HG03432 (cell line): ENCODE measurements around the gene UBQLN4.
"Not testable (repeated sequence)": the region's sequence is repeated elsewhere in the genome, so short reads cannot be mapped to it uniquely, and the experiment has no call there.

Source experiments
- ATAC-seq: cut with Tn5 transposase; IDR thresholded peaks from one replicate; pipeline ENCODE4 v1.9.1; 2021; ENCODE audit warnings: mild to moderate bottlenecking, moderate library complexity; ENCODE audit not compliant: unreplicated experiment

The UBQLN4 gene

DNA sequence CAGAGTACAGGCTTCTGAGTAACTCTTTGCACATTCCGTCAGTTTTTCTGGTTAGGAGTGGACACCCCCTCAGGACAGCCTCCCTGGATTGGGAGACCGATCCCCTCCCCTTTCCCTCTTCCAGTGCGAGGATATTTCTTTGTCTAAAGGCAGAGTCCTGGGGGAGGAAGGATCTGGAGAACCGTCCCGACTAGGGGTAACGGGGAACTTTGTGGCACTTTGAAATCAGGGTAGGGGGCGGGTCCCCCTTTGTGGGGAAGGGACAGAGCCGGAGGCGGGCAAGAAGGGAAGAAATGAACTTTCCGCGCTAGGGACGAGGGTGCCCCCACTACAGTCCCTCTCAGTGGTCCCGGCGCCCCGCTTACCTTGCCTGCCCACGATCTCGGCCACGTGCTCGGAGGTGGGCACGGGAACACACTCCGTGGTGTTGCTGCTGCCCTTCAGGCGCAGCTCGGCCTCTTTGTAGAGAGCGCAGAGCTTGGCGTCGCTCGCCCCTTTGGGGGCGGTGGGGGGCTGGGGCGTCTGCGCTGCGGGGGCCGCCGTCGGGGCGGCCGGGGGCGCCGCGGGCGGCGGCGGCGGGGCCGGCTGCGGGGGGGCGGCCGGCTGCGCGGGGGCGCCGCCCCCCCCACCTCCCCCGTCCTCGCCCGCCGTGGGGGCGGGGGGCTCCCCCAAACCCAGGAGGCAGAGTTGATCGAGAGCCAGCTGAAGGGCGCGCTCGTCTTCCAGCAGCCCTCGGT lies 27.8 kb upstream of the UBQLN4 start:
- no peak for ATAC-seq

DNA sequence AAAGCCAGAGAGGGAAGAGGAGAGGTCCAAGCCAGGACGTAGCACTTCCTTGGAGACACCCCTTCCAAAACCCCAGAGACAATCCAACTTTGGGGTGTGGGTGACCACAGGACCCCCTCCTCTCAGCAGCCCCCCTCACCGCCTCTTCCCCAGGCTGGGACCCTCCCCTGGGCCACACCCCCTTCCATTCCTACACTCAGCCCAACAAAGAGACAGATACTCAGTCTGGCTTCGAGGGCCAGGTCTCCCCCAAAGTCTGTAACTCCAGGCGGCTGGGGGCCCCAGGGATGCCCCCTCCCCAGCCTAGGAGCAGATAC lies 27.2 kb upstream of the UBQLN4 start:
- ATAC-seq = no peak

DNA sequence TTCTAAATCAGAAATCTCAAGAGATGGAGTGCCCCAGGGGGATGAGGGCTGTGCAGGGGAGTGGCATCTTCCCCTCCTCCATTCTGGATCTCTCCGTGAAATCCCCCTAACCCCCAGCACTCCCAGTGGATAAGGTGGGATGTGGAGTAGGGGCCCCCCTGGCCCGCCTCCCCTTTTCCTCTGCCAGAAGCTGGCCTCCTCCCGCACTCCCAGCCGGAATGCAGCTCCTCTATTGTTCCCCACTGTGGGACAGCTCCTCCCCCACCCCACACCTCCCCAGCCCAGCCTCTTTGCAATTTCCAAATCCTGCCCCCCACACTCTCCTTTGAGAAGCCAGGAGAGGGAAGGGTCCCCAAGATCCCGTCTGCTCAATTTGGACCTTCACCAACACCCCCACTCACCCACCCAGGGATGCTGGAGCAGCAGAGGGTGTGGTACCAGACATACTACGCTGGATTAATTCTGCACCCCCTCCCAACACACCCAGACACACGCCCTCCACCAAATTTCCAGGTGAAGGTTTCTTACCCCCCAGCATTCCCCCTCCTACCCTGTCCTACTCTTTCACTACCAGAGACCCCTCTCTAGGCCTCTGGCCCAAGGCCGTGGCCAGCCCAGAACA lies 26.8 kb upstream of the UBQLN4 start:
- no peak for ATAC-seq

DNA sequence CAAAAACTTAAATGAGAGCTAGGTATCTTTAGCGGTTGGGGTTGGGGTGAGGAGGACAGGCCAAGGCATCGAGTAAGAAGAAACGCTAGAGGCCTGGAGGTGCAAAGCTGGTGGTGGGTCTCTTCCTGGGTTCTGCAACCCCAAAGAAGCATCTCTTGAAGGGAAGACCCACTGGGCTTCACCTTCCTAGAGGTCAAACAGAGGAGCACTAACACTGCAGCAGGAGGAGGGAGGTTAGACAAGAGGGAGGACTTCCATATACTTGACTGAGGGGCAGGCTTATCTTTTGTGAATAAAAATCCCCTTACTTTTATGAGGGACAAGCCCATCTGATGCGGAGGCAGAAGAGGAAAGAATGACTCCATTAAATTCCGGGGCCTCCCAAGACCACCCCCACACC lies 26.2 kb upstream of the UBQLN4 start:
- no peak for ATAC-seq

DNA sequence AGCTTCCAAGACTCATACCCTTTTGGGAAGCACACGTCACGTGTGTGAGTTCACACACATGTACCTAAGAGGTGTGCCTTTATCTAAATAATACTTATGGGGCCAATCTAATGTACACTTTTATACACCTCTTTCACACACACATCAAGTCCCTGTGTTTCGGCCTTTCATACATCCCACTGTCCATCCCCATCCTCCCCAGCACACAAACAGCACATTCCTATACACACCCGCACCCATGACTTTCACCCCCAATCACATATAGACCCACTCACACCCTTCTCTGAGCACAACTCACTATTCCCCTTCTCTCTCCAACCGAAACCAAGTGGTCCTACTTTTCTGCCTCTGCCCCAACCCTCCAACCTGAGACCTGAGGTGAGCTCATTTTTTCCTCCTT lies 25.1 kb upstream of the UBQLN4 start:
- no peak for ATAC-seq

DNA sequence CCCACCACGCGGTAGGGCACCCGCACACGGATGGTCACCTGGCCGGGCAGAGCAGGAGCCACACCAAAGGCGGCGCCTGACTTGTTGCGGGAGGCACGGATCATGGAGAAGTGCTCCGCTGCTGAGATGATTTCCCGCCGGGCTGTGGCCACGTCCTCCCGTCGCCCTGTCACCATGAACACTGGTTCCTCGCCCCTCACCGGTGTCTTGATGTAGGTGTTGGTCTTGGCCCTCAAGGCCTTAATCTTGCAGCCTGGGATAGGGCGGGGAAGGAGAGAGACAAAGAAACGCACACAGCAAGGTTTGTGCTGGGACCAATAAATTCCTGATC lies 23.8 kb upstream of the UBQLN4 start:
- no peak for ATAC-seq

DNA sequence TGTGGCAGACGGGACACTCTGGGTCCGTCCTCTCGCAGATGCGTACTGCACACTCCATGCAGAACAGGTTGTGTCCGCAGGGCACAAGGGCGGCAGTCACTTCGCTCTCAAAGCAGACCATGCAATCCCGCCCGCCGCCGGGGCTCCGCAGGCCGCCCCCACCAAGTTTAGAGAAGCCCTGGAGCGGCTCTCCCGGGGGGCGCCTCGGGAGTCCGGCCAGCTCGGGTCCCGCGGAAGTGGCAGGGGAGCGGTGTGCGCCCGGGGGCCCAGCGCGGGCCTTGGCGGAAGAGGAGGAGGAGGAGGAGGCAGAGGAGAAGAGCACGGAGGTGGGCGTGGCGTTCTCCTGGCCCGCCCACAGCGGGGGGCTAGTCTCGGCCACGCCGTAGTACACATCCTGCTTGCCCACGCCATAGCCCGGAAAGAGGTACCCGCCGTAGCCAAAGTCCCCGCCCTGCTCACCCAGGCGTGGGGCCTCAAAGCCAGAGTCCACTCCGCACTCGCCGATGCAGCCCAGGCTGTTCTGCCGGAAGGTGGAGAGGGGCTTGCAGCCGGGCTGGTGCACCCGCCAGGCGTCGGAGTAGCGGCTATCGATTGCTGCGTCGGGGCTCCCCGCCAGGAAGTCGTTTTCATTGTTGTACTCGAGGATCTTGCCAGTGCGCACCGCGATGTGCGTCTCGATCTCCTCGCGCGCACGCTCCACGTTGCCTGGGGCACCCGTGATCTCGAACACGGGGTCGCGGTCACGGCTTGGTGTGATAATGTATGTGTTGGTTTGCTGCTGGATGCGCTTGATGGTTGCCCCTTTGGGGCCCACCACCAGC lies 23.2 kb upstream of the UBQLN4 start:
- ATAC-seq = no peak

DNA sequence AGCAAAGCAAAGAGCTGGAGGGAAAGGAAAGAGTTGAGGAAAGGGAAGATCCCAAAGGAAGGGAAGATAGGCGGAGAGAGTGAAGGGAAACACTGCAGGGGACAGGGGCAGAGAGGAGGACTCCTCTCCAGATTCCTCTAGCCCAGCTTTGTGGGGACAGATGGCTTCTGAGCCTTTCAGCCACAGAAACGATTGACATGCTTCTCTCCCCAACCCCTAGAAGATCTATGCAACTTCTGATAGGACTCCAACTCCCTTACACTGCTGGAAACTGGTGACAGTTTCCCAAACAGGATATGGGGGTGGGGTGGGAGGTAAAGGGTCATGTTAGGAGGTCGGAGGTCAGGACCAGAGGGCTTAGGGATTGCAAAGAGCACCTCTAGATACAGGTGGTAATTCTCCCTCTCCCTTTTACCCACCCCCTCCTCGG lies 22.2 kb upstream of the UBQLN4 start:
- ATAC-seq = no peak

DNA sequence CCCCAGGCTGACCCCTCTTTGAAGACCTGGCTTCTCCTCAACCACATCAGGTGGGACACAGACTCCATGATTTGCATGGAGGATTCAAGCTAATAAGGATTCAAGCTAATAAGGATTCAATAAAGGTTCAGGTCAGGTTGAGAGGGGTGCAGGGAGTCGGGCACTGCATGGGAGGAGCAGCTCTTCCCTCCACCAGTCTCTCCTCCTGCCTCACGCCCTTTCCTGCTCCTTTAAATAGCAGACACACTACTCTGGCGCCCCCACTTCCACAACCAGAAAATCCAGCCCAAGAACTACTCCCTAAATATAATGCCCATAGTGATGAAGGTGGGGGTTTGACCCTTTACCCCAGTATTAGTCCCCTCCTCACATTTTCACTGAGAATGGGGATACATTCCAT lies 21.6 kb upstream of the UBQLN4 start:
- no peak for ATAC-seq

DNA sequence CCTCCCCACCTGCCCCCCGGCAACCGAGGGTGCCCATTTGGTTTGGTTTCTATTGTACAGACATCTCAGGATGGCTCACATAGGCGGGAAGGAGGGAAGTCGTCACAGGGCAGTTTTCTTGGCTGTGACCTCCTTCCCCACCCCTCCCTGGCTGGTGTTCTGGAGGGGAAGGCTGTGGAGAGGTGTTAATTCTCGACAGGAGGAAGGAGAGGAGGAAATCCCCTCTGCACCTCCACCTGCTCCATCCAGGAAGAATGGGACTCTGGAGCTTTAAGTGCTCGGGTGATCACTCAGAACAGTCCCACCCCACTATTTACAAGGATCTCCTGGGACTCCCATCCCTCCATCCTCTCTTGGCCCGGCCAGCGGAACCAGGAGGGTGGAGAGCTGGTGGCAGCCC lies 21.1 kb upstream of the UBQLN4 start:
- ATAC-seq = no peak

DNA sequence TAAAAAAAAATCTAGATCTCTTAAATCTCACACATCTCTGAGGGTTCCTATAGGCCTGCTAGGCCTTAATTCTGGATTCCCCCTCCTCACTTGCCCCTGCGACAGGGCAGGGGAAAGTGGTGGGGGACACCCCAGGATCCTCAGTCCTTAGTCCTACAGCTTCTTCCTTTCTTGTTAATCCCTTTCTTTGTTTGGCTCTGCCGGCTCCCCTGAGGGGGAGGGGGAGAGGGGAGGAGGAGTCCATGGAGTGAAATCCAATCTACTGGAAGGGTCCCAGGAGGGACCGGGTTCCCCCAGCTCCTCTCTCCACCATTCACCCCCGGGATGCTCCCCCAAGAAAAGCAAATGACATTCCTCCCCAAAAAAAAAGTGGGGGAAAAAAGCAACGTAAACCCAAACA lies 20.1 kb upstream of the UBQLN4 start:
- ATAC-seq = no peak

DNA sequence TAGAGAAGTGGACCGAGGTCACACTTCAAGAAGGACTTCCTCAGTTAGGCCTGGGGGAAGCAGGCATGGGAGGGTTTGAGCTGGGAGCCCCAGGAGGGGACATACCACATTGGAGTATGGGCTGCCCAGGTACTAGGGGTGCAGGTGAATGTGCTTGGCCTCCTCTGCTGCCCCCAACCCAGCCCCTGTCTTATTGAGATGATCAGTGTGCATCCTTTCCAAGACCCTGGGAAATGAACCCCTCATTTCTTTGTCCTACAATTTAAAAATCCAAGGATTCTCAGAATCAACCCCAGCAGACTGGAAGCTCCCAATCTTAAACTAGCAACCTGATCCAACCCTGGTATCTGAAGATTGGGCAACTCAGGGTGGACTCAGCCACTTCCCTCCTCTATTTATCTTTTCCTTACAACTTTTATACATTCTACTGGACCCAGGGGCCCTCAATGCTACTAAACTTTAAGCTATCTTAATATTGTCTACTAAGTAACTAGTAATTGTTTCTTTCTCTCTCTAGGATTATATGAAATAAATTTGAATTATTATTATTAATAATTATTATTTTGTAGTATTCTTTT lies 19.6 kb upstream of the UBQLN4 start:
- no peak for ATAC-seq

DNA sequence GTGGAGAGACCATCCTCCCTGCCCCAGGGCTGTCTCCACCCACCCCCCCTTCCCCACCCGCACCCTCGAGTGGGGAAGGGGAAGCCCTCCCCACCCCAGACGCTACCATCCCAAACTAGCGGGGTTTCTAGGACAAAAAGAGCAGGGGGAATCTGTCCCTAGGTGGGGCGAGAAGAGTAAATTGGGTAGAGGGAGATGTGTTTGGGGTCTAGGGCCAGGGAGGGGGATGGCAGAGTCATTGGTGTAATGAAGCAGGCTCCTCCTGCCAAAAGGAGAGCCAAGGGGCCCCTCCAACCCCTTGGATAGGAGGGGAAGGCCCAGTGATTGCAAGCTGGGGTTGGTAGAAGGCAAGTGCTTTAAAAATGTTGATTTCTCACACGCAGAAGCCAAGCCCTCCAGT lies 18.7 kb upstream of the UBQLN4 start:
- no peak for ATAC-seq

DNA sequence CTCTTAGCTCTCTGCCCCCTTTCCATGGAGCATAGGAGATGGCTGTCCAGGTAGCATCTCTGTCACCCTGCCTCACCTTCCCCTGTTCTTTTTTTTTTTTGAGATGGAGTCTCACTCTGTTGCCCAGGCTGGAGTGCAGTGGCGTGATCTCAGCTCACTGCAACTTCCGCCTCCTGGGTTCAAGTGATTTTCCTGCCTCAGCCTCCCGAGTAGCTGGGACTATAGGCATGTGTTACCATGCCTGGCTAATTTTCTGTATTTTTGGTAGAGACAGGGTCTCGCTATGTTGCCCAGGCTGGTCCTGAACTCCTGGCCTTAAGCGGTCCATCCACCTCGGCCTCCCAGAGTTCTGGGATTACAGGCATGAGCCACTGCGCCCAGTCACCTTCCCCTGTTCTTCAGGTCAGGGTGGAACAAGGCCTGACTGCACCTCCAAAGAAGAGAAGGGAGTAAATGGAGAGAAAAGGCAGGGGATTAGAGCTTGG lies 17.8 kb upstream of the UBQLN4 start:
- ATAC-seq = not testable (repeated sequence)

DNA sequence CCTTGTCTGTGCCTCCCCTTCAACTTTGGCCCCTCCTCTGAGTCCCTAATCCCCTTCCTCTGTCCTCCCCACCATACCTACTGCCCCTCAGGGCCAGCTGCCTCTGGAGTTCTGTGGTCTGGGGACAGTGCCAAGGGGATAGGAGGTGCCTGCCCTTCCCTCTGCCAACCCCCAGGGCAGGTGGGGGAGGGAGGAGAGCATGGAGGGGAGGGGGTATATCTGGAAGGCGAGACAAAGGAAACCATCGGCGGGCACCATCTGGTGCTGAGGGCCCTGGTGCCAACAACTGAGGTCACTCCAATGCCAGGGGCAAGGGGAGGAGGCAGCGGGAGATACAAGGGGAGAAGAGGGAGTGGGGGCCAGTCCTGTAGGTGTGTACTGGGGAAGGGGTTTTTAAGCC lies 16.9 kb upstream of the UBQLN4 start:
- no peak for ATAC-seq

DNA sequence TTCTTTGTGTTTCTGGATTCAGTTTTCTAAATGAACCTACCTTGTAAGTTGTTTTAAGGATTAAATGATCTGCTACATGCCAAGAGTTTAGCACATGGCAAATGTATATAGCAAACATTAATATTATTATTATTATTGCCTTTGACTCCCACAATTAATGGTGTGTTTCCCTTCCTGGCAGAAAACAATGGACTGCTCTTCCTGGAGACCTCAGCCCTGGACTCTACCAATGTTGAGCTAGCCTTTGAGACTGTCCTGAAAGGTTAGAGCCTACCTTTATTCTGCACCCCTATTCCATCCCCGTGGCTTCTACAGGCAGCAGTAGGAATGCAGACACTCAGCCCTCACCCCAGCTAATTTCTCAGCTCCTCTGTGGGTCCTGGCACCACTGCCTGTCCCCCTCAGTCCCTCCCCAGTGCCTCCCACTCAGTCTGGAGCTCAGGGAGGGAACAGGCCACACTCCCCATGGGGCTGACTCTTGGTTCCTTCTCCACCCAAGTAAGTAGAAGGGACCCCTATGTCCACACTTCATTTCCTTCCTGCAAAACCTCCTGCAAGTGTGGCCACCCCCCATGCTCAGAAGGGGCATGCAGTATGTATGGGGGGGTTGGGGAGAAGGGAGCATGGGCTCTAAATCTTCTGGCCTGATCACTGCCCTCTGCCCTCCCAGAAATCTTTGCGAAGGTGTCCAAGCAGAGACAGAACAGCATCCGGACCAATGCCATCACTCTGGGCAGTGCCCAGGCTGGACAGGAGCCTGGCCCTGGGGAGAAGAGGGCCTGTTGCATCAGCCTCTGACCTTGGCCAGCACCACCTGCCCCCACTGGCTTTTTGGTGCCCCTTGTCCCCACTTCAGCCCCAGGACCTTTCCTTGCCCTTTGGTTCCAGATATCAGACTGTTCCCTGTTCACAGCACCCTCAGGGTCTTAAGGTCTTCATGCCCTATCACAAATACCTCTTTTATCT lies 16.2 kb upstream of the UBQLN4 start:
- ATAC-seq = no peak

DNA sequence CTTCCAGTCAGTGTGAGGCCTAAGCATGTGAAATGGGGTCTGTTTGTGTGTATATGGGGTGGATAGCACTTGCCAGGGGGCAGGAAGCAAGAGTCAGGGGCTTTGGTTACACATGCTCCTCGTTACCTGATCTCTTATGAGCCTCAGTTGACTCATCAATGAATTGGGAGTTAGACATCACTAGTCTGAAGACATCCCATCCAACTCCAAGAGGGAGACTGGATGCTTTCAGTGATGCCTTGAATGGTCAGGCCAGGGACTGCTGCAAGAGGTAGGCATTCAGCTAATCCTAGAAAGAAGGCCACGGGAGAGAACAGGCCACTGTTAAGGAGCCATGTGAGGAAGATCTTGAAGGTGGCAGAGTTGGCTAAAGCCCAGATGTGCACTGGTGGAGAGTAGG lies 13.7 kb upstream of the UBQLN4 start:
- ATAC-seq = no peak

DNA sequence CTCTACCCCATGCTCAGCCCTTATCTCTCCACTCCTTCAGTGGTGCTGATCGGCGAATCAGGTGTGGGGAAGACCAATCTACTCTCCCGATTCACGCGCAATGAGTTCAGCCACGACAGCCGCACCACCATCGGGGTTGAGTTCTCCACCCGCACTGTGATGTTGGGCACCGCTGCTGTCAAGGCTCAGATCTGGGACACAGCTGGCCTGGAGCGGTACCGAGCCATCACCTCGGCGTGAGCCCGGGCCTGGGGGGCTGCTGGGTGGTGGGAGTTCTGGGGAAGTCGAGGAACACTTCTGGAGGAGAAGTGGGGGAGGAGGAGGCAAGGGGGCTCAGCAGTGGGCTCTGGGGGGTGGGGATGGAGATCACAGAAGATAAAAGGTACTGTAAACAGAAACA lies 12.3 kb upstream of the UBQLN4 start:
- no peak for ATAC-seq

DNA sequence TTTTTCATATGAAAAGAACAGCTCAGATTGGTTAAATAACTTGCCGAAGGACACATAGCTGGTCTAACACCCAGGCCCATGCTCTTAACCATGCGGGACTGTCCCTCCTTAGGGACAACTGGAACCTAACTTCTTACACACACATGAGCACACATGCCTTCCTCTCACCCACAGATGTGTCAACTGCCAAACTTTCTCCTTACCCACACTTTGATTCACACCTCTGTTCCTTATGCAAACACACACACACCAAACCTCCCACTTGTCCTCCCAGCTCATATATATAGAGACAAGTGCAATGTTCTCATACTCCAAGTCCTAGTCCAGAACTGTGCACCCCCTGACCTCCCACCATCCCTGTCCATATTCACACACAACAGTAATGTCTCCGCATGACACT lies 11.6 kb upstream of the UBQLN4 start:
- ATAC-seq = no peak

DNA sequence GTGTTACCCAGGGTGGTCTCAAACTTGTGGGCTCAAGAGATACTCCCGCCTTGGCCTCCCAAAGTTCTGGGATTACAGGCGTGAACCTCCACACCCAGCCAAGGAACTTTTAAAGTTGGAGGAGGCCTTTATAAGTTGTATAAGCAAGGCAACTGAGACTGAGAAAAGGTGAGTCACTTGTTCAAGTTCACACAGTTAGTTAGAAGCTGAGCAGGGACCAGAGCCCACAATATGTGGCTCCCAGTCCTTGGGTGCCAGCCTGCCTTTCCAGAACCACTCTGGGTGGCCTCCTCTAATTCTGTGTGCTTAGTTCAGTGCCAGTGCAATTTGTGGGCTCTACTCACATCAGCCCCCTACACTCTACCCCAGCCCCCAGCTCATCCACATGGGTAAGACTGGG lies 11.0 kb upstream of the UBQLN4 start:
- no peak for ATAC-seq

DNA sequence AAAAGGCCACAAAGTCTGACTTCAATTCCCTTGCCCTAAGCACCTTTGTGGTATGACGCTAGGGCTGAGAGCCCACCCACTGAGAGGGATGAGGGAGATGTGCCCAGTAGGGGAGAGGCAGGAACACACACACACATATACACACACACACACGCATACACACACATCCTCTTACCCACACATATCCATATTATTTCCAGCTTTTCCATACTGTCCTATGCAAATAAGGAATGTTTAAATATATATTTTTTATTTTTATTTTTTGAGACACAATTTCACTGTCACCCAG lies 10.3 kb upstream of the UBQLN4 start:
- no peak for ATAC-seq
